Heart left ventricle (tissue), 16 donors: Measurements from ENCODE around the gene EHF. TPM values are rescaled to one million over a fixed set of nuclear protein-coding genes. Genes with fewer than 3 reads are reported as not detected.

Experiments
- ATAC-seq, 4 donors: fragments of 200-7000 bp; cut with Tn5 transposase; one replicate each; pipeline ENCODE4 v1.9.1; 2020 to 2022; ENCODE audit warnings: moderate library complexity in 4 of 4, mild to moderate bottlenecking in 3 of 4, moderate number of reproducible peaks in 1 of 4
- DNase-seq, 5 donors: peaks; one replicate each; pipeline ENCODE4 v3.0.0-alpha.2; 2020
- H3K27ac ChIP-seq, 12 donors: fragments of 200-600 bp; sonication (generic) in 4 of 12; one replicate each; pipeline versions ENCODE4 v1.5.0 to v1.8.0; 2016 to 2022; ENCODE audit warnings: mild to moderate bottlenecking in 2 of 12
- H3K27me3 ChIP-seq, 9 donors: fragments of 200-600 bp; sonication (generic) in 2 of 9; one replicate each; pipeline versions ENCODE4 v1.5.1 to v1.8.0; 2016 to 2022; ENCODE audit warnings: mild to moderate bottlenecking in 3 of 9
- H3K36me3 ChIP-seq, 9 donors: fragments of 200-600 bp; sonication (generic) in 2 of 9; one replicate each; pipeline versions ENCODE4 v1.5.0 to v1.8.0; 2018 to 2022; ENCODE audit warnings: mild to moderate bottlenecking in 2 of 9
- H3K4me1 ChIP-seq, 12 donors: fragments of 200-600 bp; sonication (generic) in 4 of 12; one replicate each; pipeline versions ENCODE4 v1.5.0 to v1.8.0; 2016 to 2022; ENCODE audit warnings: mild to moderate bottlenecking in 3 of 12
- H3K4me3 ChIP-seq, 12 donors: fragments of 200-600 bp; sonication (generic) in 4 of 12; one replicate each; pipeline versions ENCODE4 v1.5.0 to v1.8.0; 2017 to 2022; ENCODE audit warnings: mild to moderate bottlenecking in 9 of 12, moderate library complexity in 4 of 12
- H3K9me3 ChIP-seq, 12 donors: fragments of 200-600 bp; sonication (generic) in 4 of 12; one replicate each; pipeline versions ENCODE4 v1.5.0 to v1.8.0; 2016 to 2022; ENCODE audit warnings: mild to moderate bottlenecking in 1 of 12
- CTCF ChIP-seq, 12 donors: fragments of 200-600 bp; sonication (generic) in 4 of 12; IDR thresholded peaks; one replicate each; pipeline versions ENCODE4 v1.5.0 to v1.8.0; 2018 to 2022; ENCODE audit warnings: antibody characterized with exemption in 12 of 12, mild to moderate bottlenecking in 5 of 12
- POLR2A ChIP-seq, 2 donors: fragments of 450-650 bp; IDR thresholded peaks; one replicate each; pipeline ENCODE4 v1.6.1; 2017; ENCODE audit warnings: antibody characterized with exemption in 2 of 2, mild to moderate bottlenecking in 2 of 2, moderate library complexity in 2 of 2
- WGBS, 4 donors: extraction: QIAGEN DNeasy Blood & Tissue Kit in 2 of 4; methylation state at CpG; one replicate each; pipeline versions ENCODE4 v1.1.5 to v1.1.7; 2013 to 2018; 5-methylcytosine and 5-hydroxymethylcytosine counted together
- intact Hi-C, 10 donors: fragments of 100-400 bp; cut with DNase I; formaldehyde crosslinking; loops; one replicate each; pipeline versions ENCODE4 v1.11.1 to v1.14.2; 2022
- long read RNA-seq, 3 donors: library from polyadenylated mRNA; unstranded; transcript quantifications; one replicate each; pipeline ENCODE4 v2.0.0, GENCODE V29; 2020 to 2021
- polyA plus RNA-seq, 2 donors: library from polyadenylated mRNA; stranded (reverse); fragments of 200-250 nt; gene quantifications; one replicate each; pipeline ENCODE4 v1.2.3, GENCODE V29; 2013
- total RNA-seq, 9 donors: library from RNA; depleted of rRNA in 2 of 9; stranded (reverse); fragments of >200 nt in 2 of 9; fragmentation: NEBNext Ultra II Directional in 3 of 9; extraction: Animal tissue kit (Norgen Biotek cat#: 25700) in 3 of 9; gene quantifications; one replicate each; pipeline versions ENCODE4 v1.1.0 to v1.2.4, GENCODE V29; 2016 to 2023
- donor health status: ischemic (EF 13 %, LVEDD 7.1; RV severe dilation, severe dysfunction).
- donor health status: healthy with polysubstance abuse.
- donor health status: DM: no; HTN: yes; CAD: no.
- donor health status: DM: no; HTN: no; CAD: no.
- donor health status: ischemic (EF 25% LVEDD 6.9; RV normal size, moderate dysfunction).
- donor health status: ischemic (EF 25% LVEDD 5.7; RV mildly dilated, moderate dysfunction).
- donor health status: healthy.
- donor health status: DM: yes; HTN: yes; CAD: no.
- donor health status: ischemic (EF 35%, LVEDD 5.7; RV mildly dilated, moderate dysfunction).
- donor health status: nonischemic (EF 11% LVEDD 7.7; RV severe dilation, severe dysfunction).
- donor health status: DM: yes; HTN: yes; CAD: no.
- donor health status: PGD.
- donor health status: ischemic (EF 29% LVEDD 5.4; RV normal size, mild dysfunction).
- donor health status: nonischemic (EF 23%, LVEDD 6.1; RV moderate dilation, normal function).

EHF gene
- total RNA-seq (1 to 10 TPM in 2 of 9 donors, under 1 TPM in 7; 0.19 to 1.9 (median 0.71) TPM), polyA plus RNA-seq (under 1 TPM; 0.26 to 0.50 TPM)
- long read RNA-seq, donor 1, partial matches to known transcripts = 0 of 3 reads
- long read RNA-seq, donor 1, other reads (novel, unspliced or antisense) = 1 of 3 reads
- long read RNA-seq, donor 2, partial matches to known transcripts = 0 of 1 reads
- long read RNA-seq, donor 2, other reads (novel, unspliced or antisense) = 1 of 1 reads
- long read RNA-seq, donor 3, partial matches to known transcripts = 0 of 1 reads
- long read RNA-seq, donor 3, other reads (novel, unspliced or antisense) = 0 of 1 reads

DNA sequence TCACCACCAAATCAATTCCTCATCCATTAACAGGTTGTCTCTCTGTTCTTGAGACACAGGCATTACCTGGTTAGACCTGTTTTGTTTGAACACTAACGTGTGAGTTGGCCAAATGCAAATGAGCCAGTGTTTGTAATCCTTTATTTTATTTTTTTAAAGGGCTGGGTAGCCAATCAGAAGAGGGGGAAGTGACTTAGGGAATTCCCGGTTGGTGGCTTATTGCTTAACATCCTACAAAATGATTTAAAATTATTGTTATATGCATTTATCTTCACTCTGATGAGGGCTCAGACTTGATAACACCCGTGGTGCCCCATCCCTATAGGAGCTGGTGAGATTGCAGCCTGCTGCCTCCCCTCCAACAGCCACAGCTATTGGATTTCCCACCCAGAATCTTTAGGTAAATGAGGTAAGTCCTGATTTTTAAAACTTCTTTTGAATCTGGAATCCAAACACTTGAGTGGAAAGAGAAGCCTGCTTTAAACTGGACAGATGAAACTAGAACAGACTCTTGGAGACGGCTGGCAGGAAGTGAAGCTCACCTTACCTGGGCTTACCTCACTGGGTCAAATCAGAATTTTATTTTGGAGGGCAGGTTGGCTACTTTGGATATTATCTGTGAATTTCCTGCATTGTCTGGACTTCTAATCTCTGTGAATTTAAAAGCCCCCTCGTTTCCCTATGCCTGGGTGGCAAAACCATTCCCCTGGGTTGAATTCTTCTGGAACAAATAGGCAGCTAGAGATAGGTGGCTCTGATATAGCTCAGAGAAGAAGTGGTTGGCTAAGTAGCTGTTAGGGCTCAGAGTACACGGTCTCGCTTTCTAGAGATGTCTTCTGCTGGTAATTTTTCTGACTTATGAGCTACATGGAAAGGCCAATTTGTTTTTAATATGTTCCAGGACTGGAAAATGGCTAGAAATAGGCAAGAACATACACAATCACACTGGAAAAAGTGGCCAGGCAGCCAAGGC, at the start of gene EHF:
Gene EHF, plus strand, starts transcription at position 274 of the 973 bp plus-strand sequence. CDS start 21,538 bp downstream, outside the sequence.
- Histone ChIP-seq H3K27ac (no peak within 1 kb of the TSS), H3K27me3 (peaks cover 0 to 5% (median 0%) of the 10 kb centered on the region in 9 donors), H3K36me3 (no peaks in the 10 kb centered on the region), H3K4me3 (no peak within 1 kb of the TSS), H3K4me1 (peaks cover 0 to 20% (median 2%) of the 10 kb centered on the region in 12 donors), H3K9me3 (no peaks in the 10 kb centered on the region)
- ATAC-seq = no peak
- WGBS, 4 donors = 56 to 69% (median 66%) methylated on average over 7 of the region's 7 CpGs
- intact Hi-C loops = no loop called here
- TF ChIP-seq CTCF (IDR thresholded peaks at IDR 0.05) (no peak), POLR2A (IDR thresholded peaks at IDR 0.05) (no peak)
- DNase-seq = no peak

- ATAC-seq (no peak), DNase-seq (no peak)
- TF ChIP-seq POLR2A (IDR thresholded peaks at IDR 0.05) = no peak
- no peak for TF ChIP-seq CTCF (IDR thresholded peaks at IDR 0.05)
- Histone ChIP-seq H3K4me3 (no peak overlapping the region), H3K27ac (no peak overlapping the region), H3K4me1 (no peaks in the 10 kb centered on the region), H3K9me3 (no peaks in the 10 kb centered on the region), H3K27me3 (peaks cover 0 to 40% (median 5%) of the 10 kb centered on the region in 9 donors), H3K36me3 (no peaks in the 10 kb centered on the region)
- WGBS, 4 donors = 91 to 94% (median 92%) methylated on average over 7 of the region's 7 CpGs
- intact Hi-C loops = no loop called here
Measured at GRCh38 chr11:34573537-34573936, 47.4 kb upstream of the EHF start.

- ATAC-seq (no peak), DNase-seq (no peak)
- WGBS, 4 donors = 52 to 63% (median 59%) methylated on average over 4 of the region's 4 CpGs
- H3K36me3 ChIP-seq = no peaks in the 10 kb centered on the region
- no peaks in the 10 kb centered on the region for H3K4me1 ChIP-seq
- H3K27me3 ChIP-seq = peaks cover 0 to 47% (median 5%) of the 10 kb centered on the region in 9 donors
- no peaks in the 10 kb centered on the region for H3K9me3 ChIP-seq
- no peak overlapping the region for H3K27ac ChIP-seq
- intact Hi-C loops = no loop called here
- H3K4me3 ChIP-seq = no peak overlapping the region
- TF ChIP-seq CTCF (IDR thresholded peaks at IDR 0.05) (no peak), POLR2A (IDR thresholded peaks at IDR 0.05) (no peak)
Measured at GRCh38 chr11:34575261-34575660, 45.6 kb upstream of the EHF start.

DNA sequence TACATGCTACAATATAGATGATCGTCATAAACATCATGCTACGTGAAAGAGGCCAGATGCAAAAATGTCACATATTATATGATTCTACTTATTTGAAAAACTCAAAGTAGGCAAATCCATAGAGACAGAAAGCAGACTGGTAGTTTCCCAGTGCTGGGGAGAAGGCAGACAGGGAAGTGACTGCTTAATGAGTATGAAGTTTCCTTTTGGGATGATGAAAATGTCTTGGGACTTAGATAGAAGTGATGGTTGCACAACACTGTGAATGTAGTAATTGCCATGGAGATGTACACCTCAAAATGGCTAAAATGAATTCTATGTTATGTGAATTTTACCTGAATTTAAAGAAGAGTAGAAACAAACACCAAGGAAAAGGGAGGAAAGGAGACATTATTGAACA, 45.2 kb upstream of the EHF start:
- 86 to 99% (median 95%) methylated on average over 2 of the region's 2 CpGs for WGBS, 4 donors
- no peak overlapping the region for H3K4me3 ChIP-seq
- H3K27ac ChIP-seq = no peak overlapping the region
- DNase-seq = no peak
- no peaks in the 10 kb centered on the region for H3K9me3 ChIP-seq
- ATAC-seq = no peak
- no peaks in the 10 kb centered on the region for H3K36me3 ChIP-seq
- H3K27me3 ChIP-seq = peaks cover 0 to 44% (median 5%) of the 10 kb centered on the region in 9 donors
- TF ChIP-seq POLR2A (IDR thresholded peaks at IDR 0.05) = no peak
- no peaks in the 10 kb centered on the region for H3K4me1 ChIP-seq
- intact Hi-C loops = no loop called here
